ENCODE data around the gene INPPL1.

Gene INPPL1

GRCh38 chr11:72208281-72208680, 16.3 kb upstream of the INPPL1 start:
- no peaks in the 10 kb centered on the region for H3K36me3 ChIP-seq (ENCODE audit: insufficient read depth, low read length)
- no peak overlapping the region for H3K27ac ChIP-seq
- no peak overlapping the region for H3K9ac ChIP-seq (ENCODE audit: insufficient read length)
- H3K9me3 ChIP-seq (ENCODE audit: low read depth, low read length), result no peaks in the 10 kb centered on the region
- TF ChIP-seq FOXP2 (optimal IDR thresholded peaks at IDR 0.05; ENCODE audit: control extremely low read depth, extremely low read length, insufficient read depth), result no peak
- no peak for TF ChIP-seq POLR2AphosphoS5 (IDR thresholded peaks at IDR 0.05; ENCODE audit: borderline replicate concordance, low read depth, low read length)
- no peak for TF ChIP-seq EZH2 (IDR thresholded peaks at IDR 0.05)
- H3K4me3 ChIP-seq, result no peak overlapping the region
- DNase-seq (ENCODE audit: low read depth, low spot score), result no peak

GRCh38 chr11:72209101-72209500, 15.5 kb upstream of the INPPL1 start:
- no peak for DNase-seq (ENCODE audit: low read depth, low spot score)
- Histone ChIP-seq H3K4me3 (no peak overlapping the region), H3K9me3 (ENCODE audit: low read depth, low read length) (no peaks in the 10 kb centered on the region), H3K9ac (ENCODE audit: insufficient read length) (no peak overlapping the region), H3K27ac (no peak overlapping the region), H3K36me3 (ENCODE audit: insufficient read depth, low read length) (no peaks in the 10 kb centered on the region)
- TF ChIP-seq POLR2AphosphoS5 (IDR thresholded peaks at IDR 0.05; ENCODE audit: borderline replicate concordance, low read depth, low read length), result no peak
- TF ChIP-seq EZH2 (IDR thresholded peaks at IDR 0.05), result no peak
- TF ChIP-seq FOXP2 (optimal IDR thresholded peaks at IDR 0.05; ENCODE audit: control extremely low read depth, extremely low read length, insufficient read depth), result no peak

- TF ChIP-seq POLR2AphosphoS5 (IDR thresholded peaks at IDR 0.05; ENCODE audit: borderline replicate concordance, low read depth, low read length) (no peak), FOXP2 (optimal IDR thresholded peaks at IDR 0.05; ENCODE audit: control extremely low read depth, extremely low read length, insufficient read depth) (no peak), EZH2 (IDR thresholded peaks at IDR 0.05) (no peak)
- H3K4me3 ChIP-seq, result no peak within 1 kb of the TSS
- H3K9ac ChIP-seq (ENCODE audit: insufficient read length), result no peak within 1 kb of the TSS
- no peaks in the 10 kb centered on the region for H3K36me3 ChIP-seq (ENCODE audit: insufficient read depth, low read length)
- no peaks in the 10 kb centered on the region for H3K9me3 ChIP-seq (ENCODE audit: low read depth, low read length)
- H3K27ac ChIP-seq, result no peak within 1 kb of the TSS
- DNase-seq (ENCODE audit: low read depth, low spot score), result no peak
Measured at GRCh38 chr11:72216638-72217037, 7.9 kb upstream of the INPPL1 start, which contains the start of gene FOLR2. FOLR2 (plus strand) TSS chr11:72216794; CDS start chr11:72218585, 1,791 bp downstream.

- DNase-seq (ENCODE audit: low read depth, low spot score), result no peak
Measured at GRCh38 chr11:72217841-72218240, 6.7 kb upstream of the INPPL1 start.

GRCh38 chr11:72218251-72218745, 6.3 kb upstream of the INPPL1 start:
- Histone ChIP-seq H3K4me3 (no peak overlapping the region), H3K9ac (ENCODE audit: insufficient read length) (no peak overlapping the region)
- no peak for TF ChIP-seq POLR2AphosphoS5 (IDR thresholded peaks at IDR 0.05; ENCODE audit: borderline replicate concordance, low read depth, low read length)
- no peak for TF ChIP-seq EZH2 (IDR thresholded peaks at IDR 0.05)
- no peak for TF ChIP-seq FOXP2 (optimal IDR thresholded peaks at IDR 0.05; ENCODE audit: control extremely low read depth, extremely low read length, insufficient read depth)

More at GRCh38 chr11:72217841-72218240, 6.7 kb upstream of the INPPL1 start:
- no peaks in the 10 kb centered on the region for H3K36me3 ChIP-seq (ENCODE audit: insufficient read depth, low read length)
- TF ChIP-seq POLR2AphosphoS5 (IDR thresholded peaks at IDR 0.05; ENCODE audit: borderline replicate concordance, low read depth, low read length) (no peak), FOXP2 (optimal IDR thresholded peaks at IDR 0.05; ENCODE audit: control extremely low read depth, extremely low read length, insufficient read depth) (no peak), EZH2 (IDR thresholded peaks at IDR 0.05) (no peak)
- no peaks in the 10 kb centered on the region for H3K9me3 ChIP-seq (ENCODE audit: low read depth, low read length)
- H3K27ac ChIP-seq, result no peak overlapping the region
- H3K9ac ChIP-seq (ENCODE audit: insufficient read length), result no peak overlapping the region
- no peak overlapping the region for H3K4me3 ChIP-seq

GRCh38 chr11:72220696-72221363, 3.7 kb upstream of the INPPL1 start:
- no peak overlapping the region for H3K27ac ChIP-seq
- TF ChIP-seq POLR2AphosphoS5 (IDR thresholded peaks at IDR 0.05; ENCODE audit: borderline replicate concordance, low read depth, low read length) (no peak), FOXP2 (optimal IDR thresholded peaks at IDR 0.05; ENCODE audit: control extremely low read depth, extremely low read length, insufficient read depth) (no peak), EZH2 (IDR thresholded peaks at IDR 0.05) (no peak)
- no peaks in the 10 kb centered on the region for H3K9me3 ChIP-seq (ENCODE audit: low read depth, low read length)
- H3K4me3 ChIP-seq, result no peak overlapping the region
- H3K9ac ChIP-seq (ENCODE audit: insufficient read length), result no peak overlapping the region
- no peaks in the 10 kb centered on the region for H3K36me3 ChIP-seq (ENCODE audit: insufficient read depth, low read length)
- DNase-seq (ENCODE audit: low read depth, low spot score), result no peak

More at GRCh38 chr11:72218251-72218745, 6.3 kb upstream of the INPPL1 start:
- H3K9me3 ChIP-seq (ENCODE audit: low read depth, low read length), result no peaks in the 10 kb centered on the region
- H3K27ac ChIP-seq, result no peak overlapping the region
- no peak for DNase-seq (ENCODE audit: low read depth, low spot score)
- H3K36me3 ChIP-seq (ENCODE audit: insufficient read depth, low read length), result no peaks in the 10 kb centered on the region

- Histone ChIP-seq H3K27ac (peak overlapping the region; percentile 81; the same call in 1 of the 2 replicates), H3K9ac (ENCODE audit: insufficient read length) (no peak overlapping the region), H3K9me3 (ENCODE audit: low read depth, low read length) (no peaks in the 10 kb centered on the region), H3K4me3 (no peak overlapping the region), H3K36me3 (ENCODE audit: insufficient read depth, low read length) (no peaks in the 10 kb centered on the region)
- DNase-seq (ENCODE audit: low read depth, low spot score), result no peak
- no peak for TF ChIP-seq EZH2 (IDR thresholded peaks at IDR 0.05)
- TF ChIP-seq POLR2AphosphoS5 (IDR thresholded peaks at IDR 0.05; ENCODE audit: borderline replicate concordance, low read depth, low read length), result no peak
- TF ChIP-seq FOXP2 (optimal IDR thresholded peaks at IDR 0.05; ENCODE audit: control extremely low read depth, extremely low read length, insufficient read depth), result no peak
Measured at GRCh38 chr11:72221386-72222075, 3.0 kb upstream of the INPPL1 start.

- TF ChIP-seq FOXP2 (optimal IDR thresholded peaks at IDR 0.05; ENCODE audit: control extremely low read depth, extremely low read length, insufficient read depth), result no peak
- no peak for TF ChIP-seq EZH2 (IDR thresholded peaks at IDR 0.05)
- H3K27ac ChIP-seq, result peak overlapping the region; percentile 81
- peak overlapping the region; percentile 57 for H3K9ac ChIP-seq (ENCODE audit: insufficient read length)
Measured at GRCh38 chr11:72222106-72222891, 2.3 kb upstream of the INPPL1 start.

More at GRCh38 chr11:72222106-72222891, 2.3 kb upstream of the INPPL1 start:
- Histone ChIP-seq H3K36me3 (ENCODE audit: insufficient read depth, low read length) (no peaks in the 10 kb centered on the region), H3K4me3 (peak overlapping the region; percentile 95), H3K9me3 (ENCODE audit: low read depth, low read length) (no peaks in the 10 kb centered on the region)
- no peak for DNase-seq (ENCODE audit: low read depth, low spot score)

Data from SK-N-MC (cell line).